DMS153 (cell line): Measurements from ENCODE around the gene LAMA3.

Experiments
- DNase-seq: peaks from one replicate; lab custom pipeline; 2025; lab: John Stamatoyannopoulos, UW

LAMA3 gene

GRCh38 chr18:24000613-24001490 lies 311.6 kb downstream of the LAMA3 start:
- DNase-seq, result no peak

GRCh38 chr18:24002479-24002878 lies 313.2 kb downstream of the LAMA3 start:
- DNase-seq, result no peak

- no peak for DNase-seq
Measured at GRCh38 chr18:24003288-24003687, 314.0 kb downstream of the LAMA3 start.

- DNase-seq, result no peak
Measured at GRCh38 chr18:24003903-24004640, 314.8 kb downstream of the LAMA3 start.
